IMR-90 (cell line): ENCODE measurements around the gene IQUB. TPM values are rescaled to one million over a fixed set of nuclear protein-coding genes. Genes with fewer than 3 reads are reported as not detected.

Experiments used
- ATAC-seq: fragments of 200-7000 bp; cut with Tn5 transposase; 2 replicates; pipeline ENCODE4 v1.9.1; 2020; ENCODE audit warnings: low read depth, mild to moderate bottlenecking, moderate library complexity
- BruUV-seq: library from RNA; stranded (reverse); fragments of 400-500 nt; replicated peaks from 2 replicates; lab custom pipeline; 2021; lab: Mats Ljungman, UMichigan
- CTCF ChIA-PET: fragments of 300-600 bp; formaldehyde crosslinking; extraction: SDS; loops from one replicate; lab custom pipeline; 2021; ENCODE audit warnings: antibody characterized with exemption; lab: Yijun Ruan, JAX
- POLR2A ChIA-PET: fragments of 300-600 bp; sonication (Branson Sonifier 250); formaldehyde crosslinking; loops from one replicate; lab custom pipeline; 2022; ENCODE audit warnings: antibody characterized with exemption; ENCODE audit not compliant: unreplicated experiment; lab: Charles Lee
- DNase-seq: peaks from one replicate; pipeline ENCODE4 v3.0.0; 2013
- H2AFZ ChIP-seq: replicated peaks from 2 replicates; pipeline ENCODE3; 2013; ENCODE audit warnings: low read length, mild to moderate bottlenecking; ENCODE audit not compliant: poor library complexity
- H2AK5ac ChIP-seq: 2 replicates; pipeline ENCODE4 v1.6.1; 2013; ENCODE audit warnings: low read depth, low read length, inconsistent platforms
- H2AK9ac ChIP-seq: replicated peaks from 2 replicates; pipeline ENCODE3; 2013; ENCODE audit warnings: mild to moderate bottlenecking, low read depth, low read length, moderate library complexity; ENCODE audit not compliant: poor library complexity
- H2BK120ac ChIP-seq: 2 replicates; pipeline ENCODE4 v1.6.1; 2013; ENCODE audit warnings: low read depth, low read length, inconsistent platforms
- H2BK15ac ChIP-seq: 3 replicates; pipeline ENCODE4 v1.6.1; 2013; ENCODE audit warnings: low read depth, low read length, inconsistent platforms
- H2BK20ac ChIP-seq: 2 replicates; pipeline ENCODE4 v1.6.1; 2013; ENCODE audit warnings: low read depth, mild to moderate bottlenecking, inconsistent platforms, low read length, moderate library complexity
- H2BK5ac ChIP-seq: 2 replicates; pipeline ENCODE4 v1.6.1; 2013; ENCODE audit warnings: mild to moderate bottlenecking, low read depth, low read length, inconsistent platforms; ENCODE audit not compliant: poor library complexity, severe bottlenecking
- H3K14ac ChIP-seq: replicated peaks from 2 replicates; pipeline ENCODE4 v1.6.1; 2013; ENCODE audit warnings: low read depth, low read length, inconsistent platforms
- H3K18ac ChIP-seq: 2 replicates; pipeline ENCODE4 v1.6.1; 2013; ENCODE audit warnings: low read depth, low read length, control low read depth
- H3K23ac ChIP-seq: 2 replicates; pipeline ENCODE4 v1.6.1; 2013; ENCODE audit warnings: low read depth, low read length, inconsistent platforms
- H3K27ac ChIP-seq: 2 replicates; pipeline ENCODE4 v1.5.1; 2013; ENCODE audit warnings: mild to moderate bottlenecking, control low read depth, low read length; ENCODE audit not compliant: insufficient read depth
- H3K27me3 ChIP-seq: 2 replicates; pipeline ENCODE4 v1.6.1; 2013; ENCODE audit warnings: low read length; ENCODE audit not compliant: control insufficient read depth, insufficient read depth
- H3K36me3 ChIP-seq: 2 replicates; pipeline ENCODE4 v1.6.1; 2013; ENCODE audit warnings: low read length, mixed read lengths; ENCODE audit not compliant: control insufficient read depth, insufficient read depth
- H3K4ac ChIP-seq: 2 replicates; pipeline ENCODE4 v1.6.1; 2013; ENCODE audit warnings: low read depth, low read length, inconsistent platforms
- H3K4me1 ChIP-seq: 2 replicates; pipeline ENCODE4 v1.6.1; 2013; ENCODE audit warnings: low read length, mixed read lengths; ENCODE audit not compliant: control insufficient read depth, insufficient read depth
- H3K4me2 ChIP-seq: 2 replicates; pipeline ENCODE4 v1.6.1; 2013; ENCODE audit warnings: low read depth, mild to moderate bottlenecking, control low read depth, low read length, moderate library complexity
- H3K4me3 ChIP-seq: 2 replicates; pipeline ENCODE4 v1.5.1; 2013; ENCODE audit warnings: low read depth, mild to moderate bottlenecking, control low read depth, low read length, moderate library complexity; ENCODE audit not compliant: insufficient read depth
- H3K56ac ChIP-seq: 2 replicates; pipeline ENCODE4 v1.6.1; 2013; ENCODE audit warnings: low read length, inconsistent platforms; ENCODE audit not compliant: insufficient read depth; ENCODE audit errors: extremely low read depth
- H3K79me1 ChIP-seq, 2 experiments: 2 replicates each; pipeline ENCODE4 v1.6.1; 2013; ENCODE audit warnings: low read length in 2 of 2, inconsistent platforms in 1 of 2, low read depth in 1 of 2
- H3K9ac ChIP-seq: 2 replicates; pipeline ENCODE4 v1.6.1; 2013; ENCODE audit warnings: low read depth, low read length, control low read depth
- H3K9me1 ChIP-seq: 2 replicates; pipeline ENCODE4 v1.6.1; 2013; ENCODE audit warnings: low read length, inconsistent platforms; ENCODE audit not compliant: insufficient read depth
- H3K9me3 ChIP-seq: 2 replicates; pipeline ENCODE4 v1.6.1; 2013; ENCODE audit warnings: low read length; ENCODE audit not compliant: control insufficient read depth, insufficient read depth
- H4K20me1 ChIP-seq: 2 replicates; pipeline ENCODE4 v1.6.1; 2013; ENCODE audit warnings: low read length, inconsistent platforms; ENCODE audit not compliant: insufficient read depth
- H4K5ac ChIP-seq: 2 replicates; pipeline ENCODE4 v1.6.1; 2013; ENCODE audit warnings: mild to moderate bottlenecking, low read depth, low read length, control low read depth
- H4K8ac ChIP-seq, 2 experiments: 2 replicates each; pipeline ENCODE4 v1.6.1; 2013; ENCODE audit warnings: low read depth in 2 of 2, low read length in 2 of 2, control low read depth in 1 of 2, inconsistent platforms in 1 of 2
- H4K91ac ChIP-seq: 2 replicates; pipeline ENCODE4 v1.6.1; 2013; ENCODE audit warnings: low read depth, low read length, inconsistent platforms; ENCODE audit not compliant: insufficient read depth
- BHLHE40 ChIP-seq: fragments of 150-350 bp; IDR thresholded peaks from 2 replicates; pipeline ENCODE4 v1.6.1; 2016; ENCODE audit warnings: mild to moderate bottlenecking, low read depth, low read length
- CEBPB ChIP-seq: IDR thresholded peaks from 2 replicates; pipeline ENCODE4 v1.6.1; 2012; ENCODE audit warnings: low read depth, low read length, improper control_type of control experiment
- CHD1 ChIP-seq: IDR thresholded peaks from 2 replicates; pipeline ENCODE4 v1.6.1; 2012; ENCODE audit warnings: low read depth, low read length, improper control_type of control experiment
- CTCF ChIP-seq: conservative IDR thresholded peaks from 2 replicates; pipeline ENCODE4 v1.5.1; 2012; ENCODE audit warnings: mild to moderate bottlenecking, low read depth, low read length, improper control_type of control experiment
- FOS ChIP-seq: fragments of 150-350 bp; IDR thresholded peaks from 2 replicates; pipeline ENCODE4 v1.6.1; 2016; ENCODE audit warnings: low read depth, low read length
- MAFK ChIP-seq: IDR thresholded peaks from 2 replicates; pipeline ENCODE4 v1.6.1; 2012; ENCODE audit warnings: low read depth, low read length, improper control_type of control experiment
- MAZ ChIP-seq: IDR thresholded peaks from 2 replicates; pipeline ENCODE4 v1.6.1; 2012; ENCODE audit warnings: low read depth, mild to moderate bottlenecking, low read length, improper control_type of control experiment, moderate library complexity, borderline replicate concordance
- MXI1 ChIP-seq: IDR thresholded peaks from 2 replicates; pipeline ENCODE4 v1.6.1; 2012; ENCODE audit warnings: low read depth, mild to moderate bottlenecking, low read length, moderate library complexity, borderline replicate concordance
- NFE2L2 ChIP-seq: fragments of 150-350 bp; IDR thresholded peaks from 2 replicates; pipeline ENCODE4 v1.6.1; 2016; ENCODE audit warnings: low read depth, mild to moderate bottlenecking, low read length
- POLR2A ChIP-seq: IDR thresholded peaks from 2 replicates; pipeline ENCODE4 v1.6.1; 2012; ENCODE audit warnings: mild to moderate bottlenecking, low read depth, low read length
- RAD21 ChIP-seq: IDR thresholded peaks from 2 replicates; pipeline ENCODE4 v1.6.1; 2012; ENCODE audit warnings: low read length, improper control_type of control experiment
- RCOR1 ChIP-seq: IDR thresholded peaks from 2 replicates; pipeline ENCODE4 v1.6.1; 2012; ENCODE audit warnings: mild to moderate bottlenecking, low read length, improper control_type of control experiment; ENCODE audit not compliant: insufficient replicate concordance
- RFX5 ChIP-seq: IDR thresholded peaks from 2 replicates; pipeline ENCODE4 v1.8.0; 2012; ENCODE audit warnings: low read depth, mild to moderate bottlenecking, low read length, moderate library complexity
- SMC3 ChIP-seq: fragments of 150-350 bp; IDR thresholded peaks from 2 replicates; pipeline ENCODE4 v1.6.1; 2016; ENCODE audit warnings: low read depth, mild to moderate bottlenecking, antibody characterized with exemption, low read length, moderate library complexity
- whole genome bisulfite sequencing, 2 experiments: methylation state at CpG; one replicate each; pipeline versions ENCODE4 v1.1.5 to v1.1.7; 2013; ENCODE audit warnings: missing lambda C conversion rate in 2 of 2; ENCODE audit not compliant: insufficient read length in 1 of 2; ENCODE audit errors: extremely low coverage in 2 of 2; 5-methylcytosine and 5-hydroxymethylcytosine counted together
- dilution Hi-C: fragments of 300-500 bp; cut with HindIII; formaldehyde crosslinking; loops from one replicate; pipeline ENCODE4 v1.14.3; 2018; ENCODE audit warnings: low sequenced_read_pairs; ENCODE audit not compliant: unreplicated experiment
- in situ Hi-C: fragments of 300-500 bp; cut with MboI; formaldehyde crosslinking; loops from 3 replicates; pipeline ENCODE4 v1.14.3; 2019; ENCODE audit warnings: low sequenced_read_pairs, inconsistent platforms, mixed read lengths
- intact Hi-C: fragments of 100-400 bp; cut with micrococcal nuclease; formaldehyde crosslinking; loops from 2 replicates; pipeline ENCODE4 v1.10.0; 2022
- polyA plus RNA-seq, 3 experiments: library from polyadenylated mRNA; depleted of rRNA; stranded (reverse); fragments of >200 nt; gene quantifications; 2 replicates each; pipeline ENCODE4 v1.2.3, GENCODE V29; 2012; ENCODE audit warnings: low replicate concordance in 1 of 3
- total RNA-seq: library from RNA; depleted of rRNA; stranded (reverse); fragments of >200 nt; gene quantifications from 2 replicates; pipeline ENCODE4 v1.2.3, GENCODE V29; 2012
- TF ChIP-seq, protein P1 (sequence below): fragments of 150-350 bp; IDR thresholded peaks from 2 replicates; pipeline ENCODE4 v1.6.1; 2017; ENCODE audit warnings: mild to moderate bottlenecking, antibody characterized with exemption, low read length, low read depth
- TF ChIP-seq, protein P2 (sequence below): fragments of 150-350 bp; IDR thresholded peaks from 2 replicates; pipeline ENCODE4 v1.6.1; 2016; ENCODE audit warnings: low read depth, mild to moderate bottlenecking, low read length, moderate library complexity, borderline replicate concordance

The IQUB gene
- total and polyA plus RNA-seq, 2 of the 4 experiments (the other 2 are of a cell fraction): 0.05 to 0.18 TPM

DNA sequence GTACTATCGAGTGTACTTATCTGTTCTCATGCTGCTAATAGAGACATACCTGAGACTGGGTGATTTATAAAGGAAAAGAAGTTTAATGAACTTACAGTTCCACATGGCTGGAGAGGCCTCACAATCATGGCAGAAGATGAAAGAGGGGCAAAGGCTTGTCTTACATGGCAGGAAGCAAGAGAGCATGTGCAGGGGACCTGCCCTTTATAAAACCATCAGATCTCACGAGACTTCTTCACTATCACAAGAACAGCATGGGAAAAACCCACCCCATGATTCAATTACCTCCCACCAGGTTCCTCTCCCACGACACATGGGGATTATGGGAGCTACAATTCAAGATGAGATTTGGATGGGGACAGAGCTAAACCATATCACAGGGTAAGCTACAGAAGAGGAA lies 18.8 kb upstream of the IQUB start:
- Histone ChIP-seq H3K4me3 (no peak overlapping the region), H2BK20ac (no peak overlapping the region), H3K79me1 (peaks cover 11 to 34% of the 10 kb centered on the region in 2 experiments), H3K56ac (no peak overlapping the region), H2BK15ac (no peak overlapping the region), H4K91ac (no peak overlapping the region), H2AFZ (no peak overlapping the region), H3K23ac (no peak overlapping the region), H3K36me3 (peaks cover 7% of the 10 kb centered on the region), H3K18ac (no peak overlapping the region), H3K9me1 (peaks cover 2% of the 10 kb centered on the region; the same call in 1 of the 2 replicates), H4K20me1 (no peaks in the 10 kb centered on the region), H3K27ac (no peak overlapping the region), H4K8ac (no peak overlapping the region), H3K14ac (no peak overlapping the region), H3K9ac (no peak overlapping the region), H3K9me3 (no peaks in the 10 kb centered on the region), H2AK5ac (no peak overlapping the region), H2AK9ac (no peak overlapping the region), H2BK5ac (no peak overlapping the region), H3K4ac (no peak overlapping the region), H3K4me1 (peaks cover 2% of the 10 kb centered on the region; the same call in 1 of the 2 replicates), H2BK120ac (no peak overlapping the region), H4K5ac (no peak overlapping the region), H3K4me2 (no peak overlapping the region), H3K27me3 (no peaks in the 10 kb centered on the region)
- dilution Hi-C loops (no loop called here), in situ Hi-C loops (no loop called here), intact Hi-C loops (no loop called here)
- no peak for TF ChIP-seq SMC3
- no peak for TF ChIP-seq FOS
- TF ChIP-seq, protein P1, sequence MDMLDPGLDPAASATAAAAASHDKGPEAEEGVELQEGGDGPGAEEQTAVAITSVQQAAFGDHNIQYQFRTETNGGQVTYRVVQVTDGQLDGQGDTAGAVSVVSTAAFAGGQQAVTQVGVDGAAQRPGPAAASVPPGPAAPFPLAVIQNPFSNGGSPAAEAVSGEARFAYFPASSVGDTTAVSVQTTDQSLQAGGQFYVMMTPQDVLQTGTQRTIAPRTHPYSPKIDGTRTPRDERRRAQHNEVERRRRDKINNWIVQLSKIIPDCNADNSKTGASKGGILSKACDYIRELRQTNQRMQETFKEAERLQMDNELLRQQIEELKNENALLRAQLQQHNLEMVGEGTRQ: no peak
- no peak for TF ChIP-seq RCOR1
- no peak for TF ChIP-seq RFX5
- TF ChIP-seq CEBPB: no peak
- TF ChIP-seq, protein P2, sequence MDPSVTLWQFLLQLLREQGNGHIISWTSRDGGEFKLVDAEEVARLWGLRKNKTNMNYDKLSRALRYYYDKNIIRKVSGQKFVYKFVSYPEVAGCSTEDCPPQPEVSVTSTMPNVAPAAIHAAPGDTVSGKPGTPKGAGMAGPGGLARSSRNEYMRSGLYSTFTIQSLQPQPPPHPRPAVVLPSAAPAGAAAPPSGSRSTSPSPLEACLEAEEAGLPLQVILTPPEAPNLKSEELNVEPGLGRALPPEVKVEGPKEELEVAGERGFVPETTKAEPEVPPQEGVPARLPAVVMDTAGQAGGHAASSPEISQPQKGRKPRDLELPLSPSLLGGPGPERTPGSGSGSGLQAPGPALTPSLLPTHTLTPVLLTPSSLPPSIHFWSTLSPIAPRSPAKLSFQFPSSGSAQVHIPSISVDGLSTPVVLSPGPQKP: no peak
- no peak for TF ChIP-seq MAZ
- no peak for TF ChIP-seq BHLHE40
- no peak for TF ChIP-seq CTCF
- TF ChIP-seq NFE2L2: no peak
- TF ChIP-seq RAD21: no peak
- TF ChIP-seq MAFK: no peak
- TF ChIP-seq MXI1: no peak
- TF ChIP-seq POLR2A: no peak
- TF ChIP-seq CHD1: no peak
- no TSS peak for BruUV-seq
- DNase-seq (no peak), ATAC-seq (no peak)
- ChIA-PET POLR2A (no interaction called here), CTCF (no interaction called here)
- WGBS, 2 experiments: no CpG with 5 or more reads among the region's 3 CpGs
